ENCODE data around the gene SPARCL1. TPM values are rescaled to one million over a fixed set of nuclear protein-coding genes. Genes with fewer than 3 reads are reported as not detected.
"Not testable (repeated sequence)": the region's sequence is repeated elsewhere in the genome, so short reads cannot be mapped to it uniquely, and the experiment has no call there.

SPARCL1 gene
- total RNA-seq, 1 experiment from 2014 or later = 0.37 TPM

DNA sequence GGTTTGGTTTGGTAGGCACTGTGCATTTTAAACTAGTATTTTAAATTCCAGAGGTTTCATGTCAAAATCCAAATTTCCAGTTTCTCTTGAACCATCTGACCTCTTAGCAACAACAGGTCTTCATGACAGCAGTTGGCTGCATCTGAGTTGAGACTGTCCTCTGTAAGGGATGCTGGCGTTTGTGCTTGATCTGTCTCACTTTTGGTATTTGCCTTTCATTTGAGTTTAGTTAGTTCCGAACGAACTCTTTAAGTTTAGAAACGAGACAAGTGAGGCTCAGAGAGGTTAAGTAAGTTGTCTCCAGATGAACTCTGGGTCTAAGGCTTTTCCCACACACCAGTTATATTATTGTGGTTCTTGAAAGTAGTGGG lies 29.1 kb downstream of the SPARCL1 start:
- DNase-seq (ENCODE audit: low read depth) = no peak

DNA sequence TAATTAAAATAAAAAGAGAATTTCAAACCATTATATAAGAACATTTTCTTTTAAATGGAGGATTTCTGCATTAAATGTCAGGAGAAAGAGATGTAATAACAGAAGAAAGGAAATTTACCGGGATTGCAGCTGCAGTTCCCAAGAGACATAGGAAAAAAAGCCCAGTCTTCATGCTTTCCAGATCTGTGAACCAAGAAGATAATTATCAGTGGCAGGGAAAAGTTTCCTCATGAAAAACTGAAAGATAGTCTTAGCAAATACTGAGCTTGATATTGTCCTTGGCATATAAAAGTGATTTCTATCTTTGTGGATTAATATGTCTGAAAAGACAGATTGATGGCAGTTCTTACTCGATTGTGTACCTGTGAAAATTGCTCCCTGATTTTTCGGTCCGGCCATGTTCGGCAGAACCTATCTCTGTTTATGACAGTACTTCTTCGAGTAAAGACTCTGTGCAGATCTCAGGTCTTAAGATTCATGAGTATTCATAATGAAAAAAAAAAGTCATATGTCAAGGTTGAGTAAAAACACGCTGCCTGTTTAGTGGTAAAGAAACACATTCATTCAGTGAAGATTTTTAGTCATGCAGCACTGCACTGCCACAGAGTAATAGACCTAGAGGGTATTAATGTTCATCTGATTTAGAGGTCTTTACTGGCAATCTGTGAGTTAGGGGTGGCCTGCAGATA lies 29.6 kb downstream of the SPARCL1 start:
- no peak for DNase-seq (ENCODE audit: low read depth)

DNA sequence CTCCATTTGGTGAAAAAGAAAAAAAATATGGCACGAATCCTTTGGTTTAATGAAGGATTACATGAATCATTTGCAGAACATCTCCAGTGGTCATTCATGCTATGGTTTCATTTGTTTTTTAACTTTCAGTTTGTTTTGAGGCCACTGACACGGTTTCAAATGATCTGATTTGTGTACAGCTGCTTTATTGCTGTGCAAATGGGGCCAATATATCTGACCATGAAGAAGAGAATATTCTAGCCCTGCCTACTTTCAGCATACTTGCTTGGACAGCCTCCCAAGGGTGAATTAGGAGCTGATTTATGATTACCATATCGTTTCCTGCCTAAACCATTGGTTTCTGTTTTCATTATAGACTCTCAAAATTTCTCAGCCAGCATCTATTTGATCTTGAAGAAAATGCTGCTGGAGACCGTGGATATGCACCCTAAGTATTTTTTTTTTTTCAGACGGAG lies 30.7 kb downstream of the SPARCL1 start:
- peak; percentile 41 for DNase-seq (ENCODE audit: low read depth)

DNA sequence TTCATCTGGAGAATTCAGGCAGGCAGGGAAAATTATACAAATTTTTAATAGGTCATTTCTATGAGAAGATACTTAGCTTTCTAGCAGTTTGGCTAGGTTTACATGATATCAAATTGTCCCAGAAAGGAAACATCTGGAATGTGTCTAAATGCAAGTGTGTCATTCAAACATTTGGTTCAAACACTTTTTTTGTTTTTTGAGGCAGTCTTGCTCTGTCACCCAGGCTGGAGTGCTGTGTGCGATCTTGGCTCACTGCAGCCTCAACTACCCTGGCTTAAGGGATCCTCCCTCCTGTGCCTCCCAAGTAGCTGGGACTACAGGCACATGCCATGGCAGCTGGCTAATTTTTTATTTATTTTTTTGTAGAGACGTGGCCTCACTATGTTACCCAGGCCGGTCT lies 31.6 kb downstream of the SPARCL1 start:
- DNase-seq (ENCODE audit: low read depth) = no peak

DNA sequence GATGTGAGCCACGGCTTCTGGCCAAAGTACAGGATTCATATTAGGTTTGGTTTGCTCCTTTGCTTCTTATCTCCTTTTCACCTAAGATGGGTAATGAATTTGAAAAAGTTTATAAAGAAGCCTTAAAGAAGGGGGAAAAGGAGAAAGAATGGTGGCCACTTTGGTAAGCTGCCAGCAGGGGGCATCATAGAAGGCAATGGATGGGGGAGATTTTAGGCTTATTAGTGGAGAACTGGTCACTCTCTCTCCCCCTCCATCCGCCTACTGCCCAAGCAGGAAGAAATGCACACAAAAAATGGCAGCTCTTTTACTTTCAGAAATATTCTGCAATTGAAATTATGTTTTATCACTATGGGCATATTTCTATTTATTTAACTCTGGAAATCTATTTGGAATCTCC lies 32.0 kb downstream of the SPARCL1 start:
- DNase-seq (ENCODE audit: low read depth) = no peak

DNA sequence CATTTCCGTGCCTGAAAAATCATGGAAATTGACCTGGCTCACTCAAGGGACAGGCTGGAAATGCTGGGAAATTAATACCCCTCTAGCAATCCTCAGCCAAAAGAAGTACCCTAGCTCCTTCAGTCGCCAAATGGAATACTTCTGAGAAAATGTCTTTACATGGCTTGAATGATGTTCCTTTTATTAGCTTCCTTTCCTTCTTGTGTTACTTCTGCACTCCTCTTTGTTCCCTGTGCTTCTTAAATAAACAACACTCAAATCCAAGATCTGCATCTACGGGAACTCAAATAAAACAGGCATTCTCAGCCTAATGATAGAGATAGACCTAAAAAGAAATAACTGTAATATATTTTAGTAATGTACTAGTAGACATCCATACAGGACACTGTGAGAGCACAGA lies 36.1 kb downstream of the SPARCL1 start:
- no peak for DNase-seq (ENCODE audit: low read depth)

DNA sequence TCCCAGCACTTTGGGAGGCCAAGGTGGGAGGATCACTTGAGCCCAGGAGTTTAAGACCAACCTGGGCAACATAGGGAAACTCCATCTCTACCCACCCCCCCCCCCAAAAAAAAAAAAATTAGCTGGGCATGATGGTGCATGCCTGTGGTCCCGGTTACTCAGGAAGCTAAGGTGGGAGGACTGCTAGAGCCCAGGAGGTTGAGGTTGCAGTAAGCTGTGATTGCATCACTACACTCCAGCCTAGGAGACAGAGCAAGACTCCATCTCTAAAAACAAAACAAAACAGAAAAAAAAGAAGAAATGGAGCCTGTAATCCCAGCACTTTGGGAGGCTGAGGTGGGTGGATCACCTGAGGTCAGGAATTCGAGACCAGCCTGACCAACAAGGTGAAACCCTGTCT lies 37.3 kb downstream of the SPARCL1 start:
- peak; percentile 20 for DNase-seq (ENCODE audit: low read depth)

DNA sequence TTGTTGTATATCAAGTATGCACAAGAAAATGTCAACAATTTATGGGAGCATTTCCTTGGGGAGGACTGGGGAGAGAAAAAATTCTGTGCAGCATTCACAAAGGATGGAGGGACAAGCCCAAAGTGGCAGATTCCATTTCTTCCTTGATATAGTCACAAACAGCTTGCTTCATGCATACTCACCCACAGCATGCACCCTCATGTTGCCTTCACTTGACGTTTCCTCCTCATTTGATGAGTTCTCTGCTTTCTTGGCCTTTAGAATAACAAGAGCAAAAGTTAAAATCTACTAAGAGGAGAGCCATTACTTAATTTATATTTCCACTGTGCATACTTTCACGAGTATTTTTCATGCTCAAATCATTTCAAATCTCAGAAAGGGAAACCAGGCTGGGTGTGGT lies 37.7 kb downstream of the SPARCL1 start:
- DNase-seq (ENCODE audit: low read depth) = no peak

DNA sequence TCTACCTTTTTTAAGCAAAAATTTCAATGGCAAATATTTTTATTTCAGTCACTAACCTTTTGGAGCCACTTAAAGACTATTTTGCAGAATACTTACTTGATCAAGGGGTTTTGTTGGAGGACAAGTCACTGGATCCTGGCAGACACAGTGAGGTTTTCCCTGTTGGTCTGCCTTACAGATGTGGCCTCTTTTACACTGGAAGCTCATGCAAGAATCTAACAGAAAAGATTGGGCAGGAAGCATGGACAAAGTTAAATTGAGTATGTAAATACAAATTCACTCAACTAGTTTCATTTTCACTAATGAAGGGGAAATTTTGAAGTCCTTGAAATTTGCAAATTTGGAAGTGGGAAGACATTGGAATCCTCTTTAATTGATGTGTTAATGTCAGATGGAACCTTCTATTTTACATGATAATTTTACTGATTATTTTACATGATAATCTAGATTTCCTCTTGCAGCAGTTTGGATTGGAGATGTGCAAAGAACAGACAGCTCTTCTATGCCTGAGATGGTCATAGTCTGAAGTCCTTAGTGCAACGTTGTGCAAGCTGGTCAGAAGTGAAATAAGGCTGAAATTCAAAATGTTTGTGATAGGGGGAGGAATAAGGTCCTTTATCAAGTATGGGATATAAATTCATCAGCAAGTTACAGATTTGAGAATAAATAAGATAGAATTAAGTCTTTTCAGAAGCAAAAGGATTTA lies 38.4 kb downstream of the SPARCL1 start:
- DNase-seq (ENCODE audit: low read depth) = no peak

DNA sequence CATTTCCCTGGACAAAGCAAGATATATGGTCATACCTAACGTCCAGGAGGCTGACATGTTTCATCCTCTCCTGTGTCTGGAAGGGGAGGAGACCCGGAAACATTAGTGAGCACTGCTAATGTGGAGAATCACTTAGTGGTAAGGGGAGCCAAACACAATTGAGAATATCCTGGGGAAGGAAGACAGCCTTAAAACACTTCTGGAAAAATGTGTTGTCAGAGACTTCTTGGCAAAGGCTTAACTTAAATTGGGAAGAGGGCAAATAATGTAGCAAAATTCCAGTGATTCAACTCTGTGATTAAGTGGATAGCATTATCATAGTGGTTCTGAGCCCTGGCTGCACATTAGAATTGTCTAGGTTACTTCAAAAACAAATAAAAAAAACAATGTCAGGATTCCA lies 39.5 kb downstream of the SPARCL1 start:
- DNase-seq (ENCODE audit: low read depth) = peak; percentile 20

DNA sequence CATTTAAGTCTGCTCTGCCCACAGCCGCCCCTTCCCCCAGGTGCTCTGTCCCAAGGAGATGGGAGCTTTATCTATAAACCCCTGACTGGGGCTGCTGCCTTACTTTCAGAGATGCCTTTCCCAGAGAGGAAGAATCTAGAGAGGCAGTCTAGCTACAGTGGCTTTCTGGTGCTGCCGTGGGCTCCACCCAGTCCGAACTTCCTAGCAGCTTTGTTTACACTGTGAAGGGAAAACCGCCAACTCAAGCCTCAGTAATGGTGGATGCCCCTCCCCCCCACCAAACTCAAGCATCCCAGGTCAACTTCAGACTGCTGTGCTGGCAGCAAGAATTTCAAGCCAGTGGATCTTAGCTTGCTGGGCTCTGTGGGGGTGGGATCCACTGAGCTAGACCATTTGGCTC lies 40.5 kb downstream of the SPARCL1 start:
- DNase-seq (ENCODE audit: low read depth) = not testable (repeated sequence)

DNA sequence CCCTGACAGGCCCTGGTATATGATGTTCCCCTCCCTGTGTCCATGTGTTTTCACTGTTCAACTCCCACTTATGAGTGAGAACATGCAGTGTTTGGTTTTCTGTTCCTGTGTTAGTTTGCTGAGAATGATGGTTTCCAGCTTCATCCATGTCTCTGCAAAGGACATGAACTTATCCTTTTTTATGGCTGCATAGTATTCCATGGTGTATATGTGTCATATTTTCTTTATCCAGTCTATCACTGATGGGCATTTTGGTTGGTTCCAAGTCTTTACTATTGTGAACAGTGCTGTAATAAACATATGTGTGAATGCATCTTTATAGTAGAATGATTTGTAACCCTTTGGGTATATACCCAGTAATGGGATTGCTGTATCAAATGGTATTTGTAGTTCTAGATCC lies 45.9 kb downstream of the SPARCL1 start:
- not testable (repeated sequence) for DNase-seq (ENCODE audit: low read depth)

DNA sequence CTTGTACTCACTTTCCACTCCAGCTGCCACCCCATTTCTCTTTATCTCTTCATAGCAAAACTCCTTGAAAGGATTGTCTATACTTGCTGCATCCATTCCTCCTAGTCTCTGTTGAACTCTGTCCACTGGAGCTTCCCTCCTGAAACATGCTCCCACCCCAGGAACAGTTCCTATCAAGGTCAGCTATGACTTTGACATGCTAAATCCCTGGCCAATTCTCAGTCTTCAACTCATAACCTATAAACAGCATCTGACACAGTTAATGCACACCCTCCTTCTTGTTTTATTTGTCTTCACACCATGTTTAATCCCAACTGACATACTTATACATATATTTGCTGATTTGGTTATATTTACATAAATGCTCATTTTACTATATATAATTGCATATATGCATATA lies 47.8 kb downstream of the SPARCL1 start:
- DNase-seq (ENCODE audit: low read depth) = no peak

DNA sequence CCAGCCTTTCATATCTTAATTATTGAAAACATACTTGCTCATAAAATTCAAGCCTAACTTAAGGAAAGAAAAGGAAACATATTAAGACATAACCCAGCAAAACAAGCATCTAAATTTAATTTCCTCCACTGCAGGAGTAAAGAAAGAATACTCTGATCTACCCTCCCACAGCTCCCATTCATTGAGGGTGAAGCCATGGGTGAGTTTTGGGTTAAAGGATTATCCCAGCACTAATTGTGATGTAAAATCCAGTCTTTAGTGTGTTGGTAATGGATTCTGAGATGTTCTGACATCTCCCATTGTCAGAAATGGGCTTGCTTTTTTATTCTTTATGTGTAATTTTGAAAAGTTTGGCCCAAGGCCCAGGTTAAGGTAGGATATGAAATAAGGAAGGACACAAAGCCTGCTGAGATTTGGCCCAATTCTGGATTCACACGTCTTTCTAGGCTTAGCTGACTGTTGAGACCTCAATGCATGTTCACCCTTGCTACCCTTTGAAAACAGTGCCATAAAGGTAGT lies 50.4 kb downstream of the SPARCL1 start:
- DNase-seq (ENCODE audit: low read depth) = no peak

DNA sequence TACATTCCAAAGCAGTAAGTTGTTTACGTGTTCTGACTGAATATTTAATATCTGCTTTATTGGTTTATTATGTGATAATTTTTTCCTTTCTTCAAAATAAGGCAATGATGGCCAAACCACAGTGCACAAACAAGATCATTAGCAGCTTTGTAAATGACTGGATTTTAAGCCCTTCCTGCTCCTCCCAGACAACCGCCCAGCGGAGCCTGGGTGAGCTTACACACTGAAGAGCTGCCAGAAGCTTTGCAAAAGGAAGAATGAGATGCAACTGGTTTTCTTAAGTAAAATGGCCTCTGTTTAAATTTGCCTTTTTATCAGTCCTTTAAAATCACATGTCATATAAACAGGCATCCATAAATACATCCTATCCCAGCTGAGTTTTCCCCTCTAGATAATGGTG lies 52.2 kb downstream of the SPARCL1 start:
- no peak for DNase-seq (ENCODE audit: low read depth)

DNA sequence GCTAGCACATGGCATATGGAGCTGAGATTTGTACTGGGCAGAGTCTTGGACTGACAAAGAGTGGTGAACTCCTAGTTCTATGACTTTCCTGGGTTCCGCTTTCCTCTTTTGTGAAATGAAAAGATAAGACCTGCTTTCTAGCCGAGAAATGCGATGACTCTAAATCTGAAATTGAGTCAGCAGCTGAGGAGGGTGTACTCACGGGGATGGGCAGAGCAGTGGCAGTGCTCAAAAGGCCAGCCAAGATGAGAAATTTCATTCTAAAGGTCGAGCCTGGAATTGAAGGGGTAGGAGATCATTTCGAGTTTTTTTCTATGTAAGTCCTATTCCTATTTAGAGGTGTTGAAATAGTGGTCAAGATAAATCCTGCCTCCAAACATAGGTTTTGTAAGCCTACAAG lies 59.8 kb downstream of the SPARCL1 start:
- DNase-seq (ENCODE audit: low read depth) = no peak

DNA sequence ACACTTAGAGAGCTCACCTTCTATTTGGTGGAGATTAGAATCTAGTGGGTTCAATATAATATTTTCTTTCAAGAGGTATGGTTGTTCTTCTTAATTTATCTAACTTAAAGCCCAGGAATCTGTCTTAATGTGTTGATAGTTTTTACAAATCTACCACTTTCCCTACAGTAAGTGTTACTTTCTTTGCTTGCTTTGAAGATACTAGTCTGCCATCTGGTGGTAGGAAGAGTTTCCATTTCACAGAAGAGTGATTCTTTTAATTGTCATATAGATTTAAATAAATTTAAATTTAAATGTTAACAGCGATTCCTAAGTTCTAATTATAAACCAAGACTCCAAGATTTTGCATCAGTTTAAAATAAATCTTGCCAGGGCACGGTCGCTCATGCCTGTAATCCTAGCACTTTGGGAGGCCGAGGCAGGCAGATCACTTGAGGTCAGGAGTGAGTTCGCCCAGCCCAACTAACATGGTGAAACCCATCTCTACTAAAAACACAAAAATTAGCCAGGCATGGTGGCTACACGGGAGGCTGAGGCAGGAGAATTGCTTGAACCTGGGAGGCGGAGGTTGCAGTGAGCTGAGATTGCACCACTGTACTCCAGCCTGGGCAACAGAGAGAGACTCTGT lies 63.3 kb downstream of the SPARCL1 start:
- DNase-seq (ENCODE audit: low read depth) = peak; percentile 37

DNA sequence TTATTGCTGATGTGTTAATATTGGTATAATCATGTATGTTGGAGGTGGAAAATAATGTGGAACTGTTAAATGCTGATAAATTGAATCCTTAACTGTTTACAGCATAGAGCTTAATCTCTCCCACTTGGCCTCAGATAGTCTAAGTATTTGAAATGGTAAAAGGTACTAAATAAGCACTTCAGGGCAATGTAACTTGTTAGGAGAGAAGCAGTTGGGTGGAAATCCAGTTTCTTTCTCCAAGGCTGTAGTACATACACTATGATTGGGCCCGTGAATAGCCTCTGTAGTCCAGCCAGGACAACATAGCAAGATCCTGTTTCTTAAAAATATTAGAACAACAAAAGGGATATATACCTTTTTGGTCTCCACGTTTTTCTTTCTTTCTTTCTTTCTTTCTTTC lies 67.1 kb downstream of the SPARCL1 start:
- no peak for DNase-seq (ENCODE audit: low read depth)

DNA sequence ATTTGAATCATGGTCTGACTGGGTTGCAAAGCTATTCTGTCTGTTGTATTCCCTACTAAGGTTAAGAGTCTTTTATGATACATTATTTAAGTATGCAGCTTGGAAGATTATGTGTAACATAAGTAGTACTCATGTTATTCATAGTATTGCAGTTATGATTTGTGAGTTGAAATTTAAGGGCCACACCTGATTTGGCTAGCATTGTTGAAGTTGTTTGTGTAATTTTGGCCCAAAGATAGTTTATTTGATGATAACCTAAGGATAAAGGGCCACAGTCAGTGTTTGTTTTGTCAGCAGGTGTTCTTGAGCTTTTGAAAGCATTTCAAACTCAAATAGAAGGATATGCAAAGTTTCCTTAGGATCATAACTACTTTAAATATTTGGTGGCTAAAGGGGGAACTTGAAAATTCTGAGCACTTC lies 67.9 kb downstream of the SPARCL1 start:
- no peak for DNase-seq (ENCODE audit: low read depth)

DNA sequence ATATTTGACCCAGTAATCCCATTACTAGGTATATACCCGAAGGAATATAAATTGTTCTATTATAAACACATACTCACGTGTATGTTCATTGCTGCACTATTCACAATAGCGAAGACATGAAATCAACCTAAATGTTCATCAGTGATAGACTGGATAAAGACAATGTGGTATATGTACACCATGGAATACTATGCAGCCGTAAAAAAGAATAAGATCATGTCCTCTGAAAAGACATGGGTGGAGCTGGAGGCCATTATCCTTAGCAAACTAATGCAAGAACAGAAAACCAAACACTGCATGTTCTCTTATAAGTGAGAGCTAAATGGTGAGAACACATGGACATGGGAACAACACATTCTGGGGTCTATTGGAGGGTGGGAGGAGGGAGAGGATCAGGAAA lies 70.3 kb downstream of the SPARCL1 start:
- no peak for DNase-seq (ENCODE audit: low read depth)

DNA sequence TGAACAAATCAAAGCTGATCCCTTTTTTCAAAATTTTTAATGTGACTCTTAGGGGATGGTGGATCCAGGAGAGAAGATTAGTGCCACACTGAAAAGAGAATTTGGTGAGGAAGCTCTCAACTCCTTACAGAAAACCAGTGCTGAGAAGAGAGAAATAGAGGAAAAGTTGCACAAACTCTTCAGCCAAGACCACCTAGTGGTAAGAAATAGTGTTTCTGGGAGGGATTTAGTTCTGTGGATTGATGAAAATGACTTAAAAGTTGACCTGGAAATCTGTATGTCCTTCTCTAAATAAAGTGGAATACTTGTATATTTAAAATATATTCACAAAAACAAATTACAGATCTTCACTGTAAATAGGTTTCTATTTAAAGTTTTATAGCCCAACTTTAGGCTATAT lies 77.6 kb downstream of the SPARCL1 start:
- no peak for DNase-seq (ENCODE audit: low read depth)

DNA sequence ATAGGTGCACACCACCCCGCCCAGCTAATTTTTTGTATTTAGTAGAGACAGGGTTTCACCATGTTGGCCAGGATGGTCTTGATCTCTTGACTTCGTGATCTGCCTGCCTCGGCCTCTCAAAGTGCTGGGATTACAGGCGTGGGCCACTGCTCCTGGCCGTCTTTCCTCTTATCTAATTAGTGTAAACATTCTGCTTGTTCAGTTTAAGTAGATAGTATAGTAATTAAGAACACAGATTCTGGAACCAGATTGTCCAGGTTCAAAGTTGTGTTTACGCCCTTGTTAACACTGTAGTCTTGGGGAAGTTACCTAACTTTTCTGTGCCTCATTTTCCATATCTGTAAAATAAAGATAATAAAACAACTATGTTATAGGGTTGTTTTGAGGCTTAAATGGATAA lies 82.8 kb downstream of the SPARCL1 start:
- DNase-seq (ENCODE audit: low read depth) = not testable (repeated sequence)

DNA sequence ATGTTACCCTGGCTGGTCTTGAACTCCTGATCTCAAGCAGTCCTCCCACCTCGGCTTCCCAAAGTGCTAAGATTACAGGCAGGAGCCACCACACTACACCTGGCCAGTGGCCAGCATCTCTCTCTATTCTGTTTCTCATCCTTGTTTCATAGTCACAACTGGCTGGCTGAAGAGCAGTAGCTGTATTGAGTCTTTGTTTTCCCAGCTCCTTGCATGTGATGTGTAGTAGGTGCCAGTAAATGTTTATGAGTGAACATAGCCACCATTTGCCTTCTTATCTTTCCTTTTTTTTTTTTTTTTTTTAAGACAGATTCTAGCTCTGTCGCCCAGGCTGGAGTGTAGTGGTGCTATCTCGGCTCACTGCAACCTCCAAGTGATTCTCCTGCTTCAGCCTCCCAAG lies 83.2 kb downstream of the SPARCL1 start:
- no peak for DNase-seq (ENCODE audit: low read depth)

Data from M059J (cell line).